Measurements from ENCODE around the gene PMPCA.

The PMPCA gene

GRCh38 chr9:136457326-136457725, 46.9 kb downstream of the PMPCA start:
- no peaks in the 10 kb centered on the region for H3K9me3 ChIP-seq (ENCODE audit: control insufficient read depth, low read depth, low read length)
- H3K4me3 ChIP-seq (ENCODE audit: low read length), result no peak overlapping the region
- H3K36me3 ChIP-seq (ENCODE audit: control insufficient read depth, low read depth, low read length), result peaks cover 82% of the 10 kb centered on the region
- H3K27ac ChIP-seq (ENCODE audit: low read length), result no peak overlapping the region
- H3K4me1 ChIP-seq (ENCODE audit: control insufficient read depth, low read depth, low read length), result no peaks in the 10 kb centered on the region
- no peaks in the 10 kb centered on the region for H3K27me3 ChIP-seq (ENCODE audit: control insufficient read depth, insufficient read depth, low read length)
- H3K9ac ChIP-seq (ENCODE audit: low read length), result no peak overlapping the region

GRCh38 chr9:136459425-136459824, 49.0 kb downstream of the PMPCA start:
- H3K27ac ChIP-seq (ENCODE audit: low read length), result no peak overlapping the region
- no peaks in the 10 kb centered on the region for H3K27me3 ChIP-seq (ENCODE audit: control insufficient read depth, insufficient read depth, low read length)
- no peaks in the 10 kb centered on the region for H3K9me3 ChIP-seq (ENCODE audit: control insufficient read depth, low read depth, low read length)
- H3K4me3 ChIP-seq (ENCODE audit: low read length), result no peak overlapping the region
- no peaks in the 10 kb centered on the region for H3K4me1 ChIP-seq (ENCODE audit: control insufficient read depth, low read depth, low read length)
- peaks cover 88% of the 10 kb centered on the region for H3K36me3 ChIP-seq (ENCODE audit: control insufficient read depth, low read depth, low read length)
- no peak overlapping the region for H3K9ac ChIP-seq (ENCODE audit: low read length)

- Histone ChIP-seq H3K27me3 (ENCODE audit: control insufficient read depth, insufficient read depth, low read length) (no peaks in the 10 kb centered on the region), H3K9me3 (ENCODE audit: control insufficient read depth, low read depth, low read length) (no peaks in the 10 kb centered on the region), H3K4me1 (ENCODE audit: control insufficient read depth, low read depth, low read length) (no peaks in the 10 kb centered on the region), H3K9ac (ENCODE audit: low read length) (no peak overlapping the region), H3K4me3 (ENCODE audit: low read length) (no peak overlapping the region), H3K36me3 (ENCODE audit: control insufficient read depth, low read depth, low read length) (peaks cover 90% of the 10 kb centered on the region), H3K27ac (ENCODE audit: low read length) (no peak overlapping the region)
These were observed 50.4 kb downstream of the PMPCA start for GRCh38 chr9:136460772-136461325.

- H3K4me3 ChIP-seq (ENCODE audit: low read length), result no peak overlapping the region
- no peak overlapping the region for H3K27ac ChIP-seq (ENCODE audit: low read length)
- H3K9me3 ChIP-seq (ENCODE audit: control insufficient read depth, low read depth, low read length), result no peaks in the 10 kb centered on the region
- no peaks in the 10 kb centered on the region for H3K4me1 ChIP-seq (ENCODE audit: control insufficient read depth, low read depth, low read length)
- no peak overlapping the region for H3K9ac ChIP-seq (ENCODE audit: low read length)
- H3K27me3 ChIP-seq (ENCODE audit: control insufficient read depth, insufficient read depth, low read length), result no peaks in the 10 kb centered on the region
- H3K36me3 ChIP-seq (ENCODE audit: control insufficient read depth, low read depth, low read length), result peaks cover 89% of the 10 kb centered on the region
These were observed 52.2 kb downstream of the PMPCA start for GRCh38 chr9:136462664-136463063.

DNA sequence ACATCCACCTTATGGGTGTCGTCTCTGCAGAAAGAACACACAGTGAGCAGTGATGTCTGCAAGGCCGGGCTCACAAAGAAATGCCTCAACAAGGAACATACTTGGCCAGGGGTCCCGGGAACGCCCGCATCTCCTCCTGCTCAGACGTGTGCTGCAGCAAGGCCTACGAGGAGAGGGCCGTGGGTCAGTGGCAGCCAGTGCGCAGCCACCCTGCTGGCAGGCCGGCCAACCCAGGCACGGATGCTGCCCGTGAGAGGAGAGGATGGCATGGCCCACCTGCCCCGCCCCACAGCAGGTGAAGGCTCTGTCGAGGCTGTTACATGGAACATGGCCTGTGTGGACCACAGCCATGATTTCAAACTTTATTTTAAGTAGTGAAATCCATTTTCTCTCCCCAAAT, 53.1 kb downstream of the PMPCA start:
- no peaks in the 10 kb centered on the region for H3K27me3 ChIP-seq (ENCODE audit: control insufficient read depth, insufficient read depth, low read length)
- peaks cover 93% of the 10 kb centered on the region for H3K36me3 ChIP-seq (ENCODE audit: control insufficient read depth, low read depth, low read length)
- H3K9ac ChIP-seq (ENCODE audit: low read length), result no peak overlapping the region
- H3K4me1 ChIP-seq (ENCODE audit: control insufficient read depth, low read depth, low read length), result no peaks in the 10 kb centered on the region
- no peak overlapping the region for H3K4me3 ChIP-seq (ENCODE audit: low read length)
- no peaks in the 10 kb centered on the region for H3K9me3 ChIP-seq (ENCODE audit: control insufficient read depth, low read depth, low read length)
- no peak overlapping the region for H3K27ac ChIP-seq (ENCODE audit: low read length)

GRCh38 chr9:136464241-136464640, 53.8 kb downstream of the PMPCA start:
- Histone ChIP-seq H3K9ac (ENCODE audit: low read length) (no peak overlapping the region), H3K36me3 (ENCODE audit: control insufficient read depth, low read depth, low read length) (peaks cover 93% of the 10 kb centered on the region), H3K4me3 (ENCODE audit: low read length) (no peak overlapping the region), H3K4me1 (ENCODE audit: control insufficient read depth, low read depth, low read length) (no peaks in the 10 kb centered on the region), H3K27ac (ENCODE audit: low read length) (no peak overlapping the region), H3K27me3 (ENCODE audit: control insufficient read depth, insufficient read depth, low read length) (no peaks in the 10 kb centered on the region), H3K9me3 (ENCODE audit: control insufficient read depth, low read depth, low read length) (no peaks in the 10 kb centered on the region)

DNA sequence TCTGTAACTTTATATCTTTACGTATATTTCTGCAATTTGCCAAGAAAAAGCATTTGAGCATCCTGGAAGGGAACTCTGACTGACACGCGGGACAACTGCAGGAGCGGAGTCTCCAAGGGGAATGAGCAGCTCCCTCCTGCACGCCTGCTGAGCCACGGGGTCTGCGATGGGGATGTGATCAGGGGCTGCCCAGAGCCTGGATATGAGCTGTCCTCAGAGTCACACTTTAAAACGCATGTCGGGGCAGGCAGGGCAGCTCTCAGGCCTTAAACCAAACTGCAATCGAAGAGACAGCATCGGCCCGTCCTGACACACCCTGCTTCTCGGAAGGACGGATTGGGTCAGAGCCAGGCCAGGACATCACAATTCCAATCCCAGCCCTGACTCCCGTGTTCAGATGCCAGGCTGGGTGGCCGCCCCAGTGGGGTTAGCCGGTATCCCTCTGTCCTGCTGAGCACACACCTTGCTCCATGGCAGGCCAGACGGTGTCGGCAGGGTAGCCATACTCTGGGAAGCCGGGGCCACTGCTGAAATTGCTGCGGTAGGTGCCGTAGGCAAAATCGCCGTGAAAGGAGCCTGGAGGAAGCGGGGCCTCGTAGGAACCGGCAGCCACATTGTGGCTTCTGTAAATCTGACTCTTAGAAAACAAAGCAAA, 55.2 kb downstream of the PMPCA start:
- no peak overlapping the region for H3K4me3 ChIP-seq (ENCODE audit: low read length)
- H3K36me3 ChIP-seq (ENCODE audit: control insufficient read depth, low read depth, low read length), result peaks cover 94% of the 10 kb centered on the region
- no peak overlapping the region for H3K27ac ChIP-seq (ENCODE audit: low read length)
- no peak overlapping the region for H3K9ac ChIP-seq (ENCODE audit: low read length)
- H3K9me3 ChIP-seq (ENCODE audit: control insufficient read depth, low read depth, low read length), result no peaks in the 10 kb centered on the region
- H3K4me1 ChIP-seq (ENCODE audit: control insufficient read depth, low read depth, low read length), result no peaks in the 10 kb centered on the region
- H3K27me3 ChIP-seq (ENCODE audit: control insufficient read depth, insufficient read depth, low read length), result no peaks in the 10 kb centered on the region

DNA sequence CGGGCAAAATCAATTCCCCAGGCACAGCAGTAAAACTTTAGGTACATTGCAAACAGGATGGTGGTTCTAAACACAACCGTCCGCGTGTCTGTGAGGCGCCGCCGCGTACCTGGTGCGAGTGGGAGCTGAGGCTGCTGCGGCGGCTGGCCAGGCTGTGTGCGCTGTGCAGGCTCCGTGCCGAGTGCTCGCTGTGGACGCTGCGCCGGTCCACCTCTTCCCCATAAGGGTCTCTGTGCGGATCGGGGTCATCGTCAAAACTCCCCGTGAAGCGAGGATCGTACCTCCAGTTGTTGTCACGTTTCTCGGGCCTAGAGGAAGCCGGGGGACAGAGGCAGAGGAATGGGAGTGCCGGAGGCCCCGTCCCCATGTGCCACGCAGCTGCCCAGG, 55.7 kb downstream of the PMPCA start:
- Histone ChIP-seq H3K9ac (ENCODE audit: low read length) (no peak overlapping the region), H3K27me3 (ENCODE audit: control insufficient read depth, insufficient read depth, low read length) (no peaks in the 10 kb centered on the region), H3K4me3 (ENCODE audit: low read length) (no peak overlapping the region), H3K27ac (ENCODE audit: low read length) (no peak overlapping the region), H3K9me3 (ENCODE audit: control insufficient read depth, low read depth, low read length) (no peaks in the 10 kb centered on the region), H3K36me3 (ENCODE audit: control insufficient read depth, low read depth, low read length) (peaks cover 94% of the 10 kb centered on the region), H3K4me1 (ENCODE audit: control insufficient read depth, low read depth, low read length) (no peaks in the 10 kb centered on the region)

GRCh38 chr9:136467766-136468165, 57.3 kb downstream of the PMPCA start:
- H3K27me3 ChIP-seq (ENCODE audit: control insufficient read depth, insufficient read depth, low read length), result no peaks in the 10 kb centered on the region
- H3K9ac ChIP-seq (ENCODE audit: low read length), result no peak overlapping the region
- H3K4me3 ChIP-seq (ENCODE audit: low read length), result no peak overlapping the region
- no peaks in the 10 kb centered on the region for H3K4me1 ChIP-seq (ENCODE audit: control insufficient read depth, low read depth, low read length)
- H3K27ac ChIP-seq (ENCODE audit: low read length), result no peak overlapping the region
- no peaks in the 10 kb centered on the region for H3K9me3 ChIP-seq (ENCODE audit: control insufficient read depth, low read depth, low read length)
- H3K36me3 ChIP-seq (ENCODE audit: control insufficient read depth, low read depth, low read length), result peaks cover 96% of the 10 kb centered on the region

DNA sequence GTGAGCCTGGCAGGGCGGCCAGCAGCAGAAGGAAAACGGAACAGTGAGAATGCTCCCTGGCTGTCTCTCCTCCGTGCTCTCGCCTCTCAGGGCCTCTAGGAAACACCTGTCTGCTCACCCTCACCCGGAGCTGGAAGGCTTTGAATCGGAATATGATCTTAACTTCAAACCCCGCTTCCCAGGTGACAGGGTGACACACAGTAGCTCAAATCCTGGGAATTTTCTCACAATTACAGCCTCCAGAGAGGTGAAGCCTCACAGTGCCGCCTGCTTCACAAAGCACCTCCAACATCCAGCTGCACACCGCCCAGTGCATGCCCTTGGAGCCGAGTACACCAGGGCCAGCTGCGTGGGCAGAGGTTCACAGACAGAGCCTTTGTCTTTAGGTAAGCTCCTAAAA, 59.9 kb downstream of the PMPCA start:
- H3K36me3 ChIP-seq (ENCODE audit: control insufficient read depth, low read depth, low read length), result peaks cover 96% of the 10 kb centered on the region
- no peak overlapping the region for H3K9ac ChIP-seq (ENCODE audit: low read length)
- H3K9me3 ChIP-seq (ENCODE audit: control insufficient read depth, low read depth, low read length), result no peaks in the 10 kb centered on the region
- H3K4me3 ChIP-seq (ENCODE audit: low read length), result no peak overlapping the region
- no peaks in the 10 kb centered on the region for H3K4me1 ChIP-seq (ENCODE audit: control insufficient read depth, low read depth, low read length)
- H3K27me3 ChIP-seq (ENCODE audit: control insufficient read depth, insufficient read depth, low read length), result no peaks in the 10 kb centered on the region
- no peak overlapping the region for H3K27ac ChIP-seq (ENCODE audit: low read length)

GRCh38 chr9:136470792-136471469, 60.5 kb downstream of the PMPCA start:
- Histone ChIP-seq H3K9me3 (ENCODE audit: control insufficient read depth, low read depth, low read length) (no peaks in the 10 kb centered on the region), H3K27me3 (ENCODE audit: control insufficient read depth, insufficient read depth, low read length) (no peaks in the 10 kb centered on the region), H3K36me3 (ENCODE audit: control insufficient read depth, low read depth, low read length) (peaks cover 96% of the 10 kb centered on the region), H3K9ac (ENCODE audit: low read length) (no peak overlapping the region), H3K4me3 (ENCODE audit: low read length) (no peak overlapping the region), H3K27ac (ENCODE audit: low read length) (no peak overlapping the region), H3K4me1 (ENCODE audit: control insufficient read depth, low read depth, low read length) (no peaks in the 10 kb centered on the region)
